ENCODE measurements around the gene POTEG.
"Not testable (repeated sequence)": the region's sequence is repeated elsewhere in the genome, so short reads cannot be mapped to it uniquely, and the experiment has no call there.

Gene POTEG

DNA sequence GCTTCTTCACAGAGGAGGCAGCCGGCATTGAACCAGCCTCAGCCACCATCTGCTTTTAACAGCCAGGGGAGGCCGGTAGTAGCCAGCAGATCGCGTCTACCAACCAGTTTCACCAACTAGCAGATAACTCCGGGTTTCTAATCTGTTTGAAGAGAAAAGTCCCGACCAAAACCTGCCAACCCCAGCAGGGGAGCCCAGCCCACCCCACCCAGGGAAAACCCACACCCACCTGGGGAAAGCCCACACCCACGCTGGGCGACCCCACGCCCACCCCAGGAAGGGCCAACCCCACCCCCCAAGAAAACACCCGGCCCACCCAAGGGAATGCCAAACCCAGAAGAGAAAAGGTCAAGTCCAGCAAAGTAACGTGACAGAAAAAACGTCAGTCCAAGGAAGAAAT is at the start of gene POTEG:
TSS of gene POTEG (minus strand) at position 101 of the 400 bp plus-strand sequence. CDS start at position 49, 52 bp downstream.
- not testable (repeated sequence) for H3K4me3 ChIP-seq, H3K27ac ChIP-seq

DNA sequence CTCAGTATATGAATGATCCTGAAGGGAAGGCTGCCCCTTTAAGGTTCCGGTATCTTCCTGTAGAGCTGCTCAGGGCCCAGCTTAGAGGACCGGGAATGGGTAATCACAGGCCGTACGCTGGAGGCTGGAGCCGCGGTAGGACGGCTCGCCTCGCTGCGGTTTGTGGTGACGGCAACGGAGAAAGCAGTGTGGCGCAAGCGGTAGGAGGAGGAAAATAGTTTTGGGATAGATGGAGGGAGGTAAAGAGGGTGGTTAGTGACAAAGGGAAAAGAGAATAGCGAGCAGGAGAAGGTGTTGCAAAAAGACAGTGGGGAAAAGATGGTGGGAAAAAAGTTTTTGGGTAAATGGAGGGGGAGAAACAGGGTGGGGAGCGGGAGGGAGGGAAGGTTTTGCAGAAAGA is 48.0 kb upstream of the POTEG start:
- not testable (repeated sequence) for H3K4me3 ChIP-seq

DNA sequence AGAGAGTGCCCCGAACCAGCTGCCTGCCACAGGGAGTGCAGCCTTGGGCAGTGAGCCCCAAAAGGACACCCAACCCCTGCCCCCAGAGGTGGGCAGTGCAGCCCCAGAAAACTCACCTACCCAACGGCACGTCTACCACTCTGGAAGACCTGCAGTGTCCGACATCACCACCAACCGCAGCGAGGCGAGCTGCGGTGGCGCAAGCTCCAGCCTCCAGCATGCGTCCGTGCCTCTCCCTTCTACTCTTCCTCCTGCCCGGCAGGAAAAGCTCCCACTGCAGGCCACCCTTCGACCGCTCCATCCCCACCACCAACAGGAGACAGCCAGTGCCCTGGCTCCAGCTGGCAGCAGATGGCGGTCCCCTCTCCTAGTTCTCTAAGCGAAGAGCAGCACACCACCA is 47.3 kb upstream of the POTEG start:
- H3K4me3 ChIP-seq, H3K27ac ChIP-seq: not testable (repeated sequence)

More for the DNA sequence above, 48.0 kb upstream of the POTEG start:
- not testable (repeated sequence) for H3K27ac ChIP-seq

DNA sequence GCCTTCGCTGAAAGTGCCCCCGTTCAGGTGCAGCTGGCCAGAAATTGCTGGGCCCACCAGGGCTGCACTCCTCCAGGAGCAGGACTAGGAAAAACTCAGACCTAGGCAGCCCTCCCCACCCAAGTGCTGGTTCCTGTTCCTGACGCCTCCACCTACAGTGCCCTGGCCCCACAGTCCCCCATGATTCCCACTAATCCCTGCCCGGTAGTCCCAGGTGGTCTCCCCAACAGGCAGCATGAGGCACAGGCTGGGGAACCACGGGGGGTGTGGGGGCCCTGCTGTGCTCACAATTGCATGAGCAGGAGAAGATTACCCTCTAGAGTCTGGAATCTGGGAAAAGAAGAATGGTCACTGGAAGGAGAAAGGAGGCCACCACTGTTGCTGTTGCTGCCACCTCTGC is 46.4 kb upstream of the POTEG start:
- H3K27ac ChIP-seq, H3K4me3 ChIP-seq: not testable (repeated sequence)

DNA sequence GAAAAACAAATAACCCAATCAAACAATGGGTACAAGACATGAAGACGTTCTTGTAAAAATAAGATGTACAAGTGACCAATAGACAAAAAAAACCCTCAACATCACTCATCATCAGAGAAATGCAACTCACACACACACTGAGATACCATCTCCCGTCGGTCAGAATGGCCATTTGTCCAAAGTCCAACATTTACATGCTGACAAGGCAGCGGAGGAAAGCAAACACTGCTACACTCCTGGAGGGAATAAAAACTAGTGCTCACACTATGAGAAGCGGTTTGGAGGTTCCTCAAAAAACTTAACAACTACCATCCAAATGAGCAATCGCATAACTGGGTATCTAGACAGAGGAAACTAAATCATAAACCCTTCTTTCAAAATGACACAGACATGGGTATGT is 11.6 kb upstream of the POTEG start:
- not testable (repeated sequence) for H3K4me3 ChIP-seq, H3K27ac ChIP-seq

DNA sequence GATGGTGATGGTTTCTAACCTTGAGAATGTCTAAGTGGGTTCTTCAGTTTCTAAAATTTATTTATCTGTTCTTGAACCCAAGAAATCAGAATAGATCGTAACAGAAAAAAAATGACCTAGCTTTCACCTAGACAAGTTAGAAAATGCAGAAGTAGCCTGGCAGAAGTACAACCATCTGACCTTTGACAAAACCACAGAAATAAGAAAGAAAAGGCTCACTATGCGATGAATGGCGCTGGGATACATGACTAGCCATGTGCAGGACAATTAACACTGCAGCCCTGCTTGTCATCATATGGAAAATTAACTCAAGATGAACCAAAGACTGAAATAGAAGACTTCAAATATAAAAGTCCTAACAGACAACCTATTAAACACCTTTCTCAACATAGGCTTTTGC is 5.7 kb upstream of the POTEG start:
- not testable (repeated sequence) for H3K4me3 ChIP-seq, H3K27ac ChIP-seq

DNA sequence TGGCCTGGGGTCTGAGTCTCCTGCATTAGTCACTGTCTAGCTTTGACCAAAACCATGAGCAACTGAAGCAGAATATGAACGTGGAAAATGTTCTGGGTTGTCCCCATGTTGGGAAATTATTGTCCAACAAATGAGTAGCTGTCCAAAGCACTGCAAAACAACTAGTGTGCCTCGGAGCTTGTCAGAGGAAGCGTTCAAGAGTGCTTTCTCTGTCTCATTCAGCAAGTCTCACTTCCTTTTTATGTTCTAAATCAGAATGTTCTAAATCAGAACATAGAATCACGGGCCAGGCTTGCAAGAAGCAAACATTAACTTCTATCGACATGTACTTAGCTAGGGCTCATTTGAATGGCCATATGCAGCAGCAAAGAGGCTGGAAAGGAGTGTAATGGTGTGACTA is 5.1 kb upstream of the POTEG start:
- H3K4me3 ChIP-seq, H3K27ac ChIP-seq: not testable (repeated sequence)

DNA sequence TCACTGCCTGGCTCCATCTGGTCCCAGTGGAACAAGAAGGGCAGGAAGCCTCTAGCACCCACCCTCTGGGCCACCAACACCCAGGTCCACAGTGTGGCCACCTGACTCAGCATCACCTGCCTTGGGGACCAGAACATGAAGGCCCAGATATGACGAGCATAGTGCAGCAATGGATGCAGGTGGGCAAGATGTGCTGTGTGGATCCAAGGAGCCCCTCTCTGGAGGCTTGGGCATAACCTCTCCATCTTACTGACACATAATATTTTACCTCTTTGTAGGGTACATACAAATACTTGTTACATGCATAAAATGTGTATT is 2.9 kb upstream of the POTEG start:
- H3K27ac ChIP-seq = not testable (repeated sequence)

DNA sequence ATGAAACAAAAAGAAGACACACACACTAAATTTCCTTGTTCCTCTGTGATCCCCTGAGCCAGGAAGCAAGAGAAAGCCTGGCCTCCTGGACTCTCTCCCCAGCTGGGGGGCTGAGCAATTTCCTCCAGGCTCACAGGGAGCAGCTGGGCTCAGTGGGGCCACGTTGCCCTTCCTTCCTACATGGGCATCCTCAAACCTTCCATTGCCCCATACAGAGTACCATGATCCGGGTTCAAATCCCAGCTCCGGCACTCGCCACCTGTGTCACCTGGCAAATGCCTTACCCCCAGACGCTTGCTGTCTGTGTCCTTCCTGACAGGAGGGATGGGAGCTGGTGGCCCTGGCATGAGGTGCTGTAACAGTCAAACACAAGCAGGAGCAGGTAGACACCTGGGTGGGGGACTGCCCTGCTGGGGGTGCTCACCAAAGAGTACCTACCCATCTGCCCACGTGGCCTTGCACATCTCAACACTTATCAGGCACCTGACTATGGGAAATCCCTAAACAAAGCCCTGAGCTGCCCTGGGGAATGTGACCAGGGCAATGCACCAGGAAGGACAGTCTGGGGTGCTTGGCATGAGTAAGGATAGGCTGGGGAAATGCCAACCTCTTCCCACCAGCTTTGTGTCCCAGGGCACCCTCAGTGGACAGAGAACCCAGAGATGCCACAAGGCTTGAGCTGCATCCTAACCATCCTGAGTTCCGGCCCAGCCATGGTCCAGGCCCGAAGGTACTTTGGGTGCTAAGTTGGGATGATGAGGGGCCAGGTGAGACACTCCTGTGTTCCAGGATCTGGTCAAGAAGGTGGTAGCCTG is 2.4 kb upstream of the POTEG start:
- not testable (repeated sequence) for H3K4me3 ChIP-seq, H3K27ac ChIP-seq

More for the DNA sequence above, 2.9 kb upstream of the POTEG start:
- H3K4me3 ChIP-seq = not testable (repeated sequence)

DNA sequence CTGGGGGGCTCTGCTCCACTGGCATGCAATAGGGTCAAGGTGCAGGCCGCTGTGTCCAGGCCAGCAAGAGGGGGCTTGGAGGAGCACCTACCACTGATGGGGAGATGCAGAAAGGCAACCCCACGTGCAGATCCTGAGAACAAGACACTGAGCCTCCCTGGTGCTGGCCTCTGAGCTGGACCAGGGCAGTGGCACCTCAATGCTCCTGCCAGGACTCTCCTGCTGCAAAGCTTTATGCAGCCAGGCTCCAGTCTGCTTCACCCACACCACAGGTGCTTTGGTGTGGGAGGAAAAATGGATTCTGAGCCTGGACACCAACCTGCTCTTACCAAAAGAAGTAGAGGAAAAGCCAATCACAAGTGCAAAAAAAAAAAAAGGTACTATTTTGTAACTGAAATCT is 1.7 kb upstream of the POTEG start:
- H3K4me3 ChIP-seq, H3K27ac ChIP-seq: not testable (repeated sequence)

DNA sequence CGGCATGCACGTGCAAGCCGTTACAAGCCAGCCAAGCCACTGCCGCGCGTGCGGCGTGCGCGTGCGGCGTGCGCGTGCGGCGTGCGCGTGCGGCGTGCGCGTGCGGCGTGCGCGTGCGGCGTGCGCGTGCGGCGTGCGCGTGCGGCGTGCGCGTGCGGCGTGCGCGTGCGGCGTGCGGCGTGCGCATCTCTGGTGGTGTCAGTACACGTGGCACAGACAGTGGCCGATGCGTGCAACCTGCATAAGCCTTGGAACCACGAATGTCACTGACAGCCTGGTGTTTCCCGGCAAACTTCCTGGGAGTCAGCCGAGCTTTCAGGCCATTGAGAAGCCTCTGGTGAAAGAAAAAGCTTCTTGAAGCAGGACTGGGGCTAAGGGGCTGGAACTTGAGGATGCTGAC is 750 bp upstream of the POTEG start:
- H3K27ac ChIP-seq, H3K4me3 ChIP-seq: not testable (repeated sequence)

DNA sequence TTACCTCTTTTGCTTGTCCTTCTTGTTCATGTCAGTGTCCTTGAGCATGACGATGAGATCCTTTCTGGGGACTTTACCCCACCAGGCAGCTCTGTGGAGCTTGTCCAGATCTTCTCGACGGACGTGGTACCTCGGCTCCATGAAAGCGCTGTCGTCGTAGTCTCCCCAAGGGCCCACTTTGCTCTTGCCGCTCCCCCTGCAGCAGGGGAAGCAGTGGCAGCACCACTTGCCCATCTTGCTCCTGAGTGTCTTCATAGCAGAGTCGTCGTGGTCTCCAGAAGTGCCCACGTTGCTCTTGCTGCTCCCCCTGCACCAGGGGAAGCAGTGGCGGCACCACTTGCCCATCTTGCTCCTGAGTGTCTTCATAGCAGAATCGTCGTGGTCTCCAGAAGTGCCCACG is 376 bp downstream of the POTEG start:
- not testable (repeated sequence) for H3K27ac ChIP-seq, H3K4me3 ChIP-seq

DNA sequence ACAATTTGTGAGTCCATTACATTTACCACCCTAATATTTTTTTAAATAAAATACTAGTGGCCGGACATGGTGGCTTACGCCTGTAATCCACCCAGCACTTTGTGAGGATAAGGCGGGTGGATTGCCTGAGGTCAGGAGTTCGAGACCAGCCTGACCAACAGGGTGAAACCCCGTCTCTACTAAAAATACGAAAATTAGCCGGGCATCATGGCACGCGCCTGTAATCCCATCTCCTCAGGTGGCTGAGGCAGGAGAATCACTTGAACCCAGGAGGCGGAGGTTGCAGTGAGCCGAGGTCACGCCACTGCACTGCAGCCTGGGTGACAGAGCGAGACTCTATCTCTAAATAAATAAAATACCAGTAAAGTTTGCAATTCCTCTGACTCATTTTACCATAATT is 25.6 kb downstream of the POTEG start:
- not testable (repeated sequence) for H3K27ac ChIP-seq, H3K4me3 ChIP-seq

DNA sequence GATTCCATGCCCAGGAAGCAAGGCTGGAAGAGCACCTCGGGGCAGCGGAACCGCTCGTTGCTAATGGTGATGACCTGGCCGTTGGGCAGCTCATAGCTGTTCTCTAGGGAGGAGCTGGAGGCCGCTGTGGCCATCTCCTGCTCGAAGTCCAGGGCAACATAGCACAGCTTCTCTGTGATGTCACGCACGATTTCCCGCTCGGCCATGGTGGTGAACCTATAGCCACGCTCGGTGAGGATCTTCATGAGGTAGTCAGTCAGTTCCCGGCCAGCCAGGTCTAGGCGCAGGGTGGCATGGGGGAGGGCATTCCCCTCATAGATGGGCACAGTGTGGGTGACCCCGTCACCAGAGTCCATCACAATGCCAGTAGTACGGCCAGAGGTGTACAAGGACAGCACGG is 32.0 kb downstream of the POTEG start:
- H3K4me3 ChIP-seq, H3K27ac ChIP-seq: not testable (repeated sequence)

DNA sequence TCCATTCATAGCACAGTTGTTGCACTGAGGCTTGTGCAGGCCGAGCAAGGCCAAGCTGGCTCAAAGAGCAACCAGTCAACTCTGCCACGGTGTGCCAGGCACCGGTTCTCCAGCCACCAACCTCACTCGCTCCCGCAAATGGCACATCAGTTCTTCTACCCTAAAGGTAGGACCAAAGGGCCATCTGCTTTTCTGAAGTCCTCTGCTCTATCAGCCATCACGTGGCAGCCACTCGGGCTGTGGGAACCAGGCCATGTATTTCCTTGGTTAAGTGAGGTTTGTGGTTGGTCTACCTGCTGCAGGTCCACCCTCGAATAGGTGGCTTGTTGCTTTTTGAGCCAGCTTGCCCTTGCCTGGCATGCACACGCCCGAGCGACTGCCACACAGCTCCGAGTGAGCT is 39.4 kb downstream of the POTEG start:
- H3K27ac ChIP-seq, H3K4me3 ChIP-seq: not testable (repeated sequence)

DNA sequence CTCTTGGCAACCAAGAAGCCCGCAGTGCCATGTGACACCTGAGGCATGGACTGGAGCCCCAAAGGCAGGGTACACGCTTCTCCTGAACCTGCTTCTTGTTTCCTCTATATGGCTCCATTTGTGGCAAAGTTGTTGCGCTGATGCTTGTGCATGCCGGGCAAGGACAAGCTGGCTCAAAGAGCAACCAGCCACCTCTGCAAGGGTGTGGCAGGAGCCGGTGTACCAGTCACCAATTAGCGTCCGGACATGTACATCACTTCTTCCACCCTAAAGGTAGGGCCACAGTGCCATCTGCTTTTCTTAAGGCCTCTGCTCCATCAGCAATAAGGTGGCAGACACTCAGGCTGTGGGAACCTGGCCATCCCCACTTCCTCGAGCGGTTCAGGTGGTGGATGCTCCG is 43.9 kb downstream of the POTEG start:
- H3K4me3 ChIP-seq, H3K27ac ChIP-seq: not testable (repeated sequence)

DNA sequence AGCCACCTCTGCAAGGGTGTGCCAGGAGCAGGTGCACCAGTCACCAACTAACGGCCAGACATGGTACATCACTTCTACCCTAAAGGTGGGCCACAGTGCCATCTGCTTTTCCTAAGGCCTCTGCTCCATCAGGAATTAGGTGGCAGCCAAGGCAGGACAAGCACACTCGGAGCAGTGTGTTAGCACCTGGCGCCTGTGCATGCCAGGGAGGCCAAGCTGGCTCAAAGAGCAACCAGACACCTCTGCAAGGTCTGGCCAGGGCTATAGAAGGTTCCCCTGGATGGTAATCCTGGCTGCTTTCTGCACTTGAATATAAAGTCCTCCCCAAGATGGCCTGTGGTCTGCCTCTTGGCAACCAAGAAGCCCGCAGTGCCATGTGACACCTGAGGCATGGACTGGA is 45.4 kb downstream of the POTEG start:
- not testable (repeated sequence) for H3K27ac ChIP-seq, H3K4me3 ChIP-seq

DNA sequence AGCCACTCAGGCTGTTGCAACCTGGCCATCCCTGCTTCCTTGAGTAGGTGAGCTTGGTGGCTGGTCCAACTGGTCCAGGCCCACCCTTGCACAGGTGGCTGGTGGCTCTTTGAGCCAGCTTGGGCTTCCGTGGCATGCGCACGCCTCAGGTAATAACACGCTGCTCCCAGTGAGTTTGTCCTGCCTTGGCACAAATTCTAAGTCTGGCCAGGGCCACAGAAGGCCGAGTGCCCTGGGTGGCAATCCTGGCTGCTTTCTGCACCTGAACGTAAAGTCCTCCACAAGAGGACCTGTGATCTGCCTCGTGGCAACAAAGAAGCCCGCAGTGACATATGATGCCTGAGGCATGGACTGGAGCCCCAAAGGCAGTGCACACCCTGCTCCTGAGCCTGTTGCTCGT is 47.1 kb downstream of the POTEG start:
- not testable (repeated sequence) for H3K4me3 ChIP-seq, H3K27ac ChIP-seq

DNA sequence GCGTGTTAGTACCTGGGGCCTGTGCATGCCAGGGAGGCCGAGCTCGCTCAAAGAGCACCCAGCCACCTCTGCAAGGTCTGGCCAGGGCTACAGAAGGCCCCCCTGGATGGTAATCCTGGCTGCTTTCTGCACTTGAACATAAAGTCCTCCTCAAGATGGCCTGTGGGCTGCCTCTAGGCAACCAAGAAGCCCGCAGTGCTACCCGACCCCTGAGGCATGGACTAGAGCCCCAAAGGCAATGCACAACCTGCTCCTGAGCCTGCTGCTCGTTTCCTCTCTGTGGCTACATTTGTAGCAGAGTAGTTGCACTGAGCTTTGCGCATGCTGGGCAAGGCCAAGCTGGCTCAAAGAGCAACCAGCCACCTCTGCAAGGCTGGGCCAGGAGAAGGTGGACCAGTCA is 47.8 kb downstream of the POTEG start:
- not testable (repeated sequence) for H3K27ac ChIP-seq, H3K4me3 ChIP-seq

DNA sequence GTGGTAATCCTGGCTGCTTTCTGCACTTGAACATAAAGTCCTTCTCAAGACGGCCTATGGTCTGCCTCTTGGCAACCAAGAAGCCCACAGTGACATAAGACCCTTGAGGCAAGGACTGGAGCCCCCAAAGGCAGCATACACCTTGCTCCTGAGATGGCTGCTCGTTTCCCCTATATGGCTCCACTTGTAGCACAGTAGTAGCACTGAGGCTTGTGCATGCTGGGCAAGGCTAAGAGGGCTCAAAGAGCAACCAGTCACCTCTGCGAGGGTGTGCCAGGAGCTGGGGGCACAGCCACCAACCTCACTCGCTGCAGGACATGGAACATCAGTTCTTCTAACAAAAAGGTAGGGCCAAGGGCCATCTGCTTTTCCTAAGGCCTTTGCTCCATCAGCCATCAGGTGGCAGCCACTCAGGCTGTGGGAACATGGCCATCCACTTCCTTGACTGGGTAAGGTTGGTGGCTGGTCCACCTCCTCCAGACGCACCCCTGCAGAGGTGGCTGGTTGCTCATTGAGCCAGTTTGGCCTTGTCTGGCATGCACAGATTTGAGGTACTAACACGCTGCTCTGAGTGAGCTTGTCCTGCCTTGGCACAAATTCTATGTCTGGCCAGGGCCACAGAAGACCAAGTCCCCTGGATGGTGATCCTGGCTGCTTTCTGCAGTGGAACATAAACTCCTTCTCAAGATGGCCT is 49.9 kb downstream of the POTEG start:
- not testable (repeated sequence) for H3K27ac ChIP-seq

DNA sequence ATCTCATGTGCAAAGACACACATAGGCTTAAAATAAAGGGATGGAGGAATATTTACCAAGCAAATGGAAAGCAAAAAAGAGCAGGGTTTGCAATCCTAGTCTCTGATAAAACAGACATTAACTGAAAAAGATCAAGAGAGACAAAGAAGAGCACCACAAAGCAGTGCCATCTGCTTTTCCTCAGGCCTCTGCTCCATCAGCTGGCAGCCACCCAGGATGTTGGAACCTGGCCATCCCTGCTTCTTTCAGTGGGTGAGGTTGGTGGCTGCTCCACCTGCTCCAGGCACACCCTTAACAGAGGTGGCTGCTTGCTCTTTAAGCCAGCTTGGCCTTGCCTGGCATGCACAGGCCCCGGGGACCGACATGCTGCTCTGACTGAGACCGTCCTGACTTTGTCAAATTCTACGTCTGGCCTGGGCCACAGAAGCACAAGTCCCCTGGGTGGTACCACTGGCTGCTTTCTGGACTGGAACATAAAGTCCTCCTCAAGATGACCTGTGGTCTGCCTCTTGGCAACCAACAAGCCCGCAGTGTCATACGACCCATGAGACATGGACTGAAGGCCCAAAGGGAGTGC is 51.0 kb downstream of the POTEG start:
- not testable (repeated sequence) for H3K27ac ChIP-seq, H3K4me3 ChIP-seq

More for the DNA sequence above, 49.9 kb downstream of the POTEG start:
- H3K4me3 ChIP-seq = not testable (repeated sequence)
